H1 (cell line): Measurements from ENCODE around the gene PTDSS2. TPM values are rescaled to one million over a fixed set of nuclear protein-coding genes. Genes with fewer than 3 reads are reported as not detected.

Source experiments
- ATF2 ChIP-seq: IDR thresholded peaks from 2 replicates; pipeline ENCODE4 v1.6.1; 2012; ENCODE audit warnings: low read length, inconsistent platforms
- ATF3 ChIP-seq: IDR thresholded peaks from 2 replicates; pipeline ENCODE4 v1.6.1; 2011; ENCODE audit warnings: low read depth, mild to moderate bottlenecking, low read length; ENCODE audit not compliant: insufficient read depth
- BACH1 ChIP-seq: IDR thresholded peaks from 2 replicates; pipeline ENCODE4 v1.6.1; 2012; ENCODE audit warnings: low read length, improper control_type of control experiment
- BCL11A ChIP-seq, 2 experiments: IDR thresholded peaks; one replicate each; pipeline ENCODE4 v1.6.1; 2011; ENCODE audit warnings: low read depth in 2 of 2, low read length in 2 of 2, mild to moderate bottlenecking in 2 of 2
- CHD2 ChIP-seq: IDR thresholded peaks from 2 replicates; pipeline ENCODE4 v1.6.1; 2012; ENCODE audit warnings: low read length, improper control_type of control experiment
- CTBP2 ChIP-seq: IDR thresholded peaks from 2 replicates; pipeline ENCODE4 v1.7.0; 2011; ENCODE audit warnings: borderline replicate concordance, mild to moderate bottlenecking, moderate library complexity, mixed read lengths, low read length; ENCODE audit not compliant: insufficient read depth, insufficient read length
- EP300 ChIP-seq, 2 experiments: IDR thresholded peaks; 1 replicate in 1 of 2; 2 replicates in 1 of 2; pipeline ENCODE4 v1.6.1; 2011 to 2012; ENCODE audit warnings: low read depth in 2 of 2, low read length in 2 of 2, mild to moderate bottlenecking in 2 of 2, borderline replicate concordance in 1 of 2, inconsistent platforms in 1 of 2, moderate library complexity in 1 of 2
- GABPA ChIP-seq: IDR thresholded peaks from 2 replicates; pipeline ENCODE4 v1.6.1; 2011; ENCODE audit warnings: mild to moderate bottlenecking, low read length, moderate library complexity, borderline replicate concordance; ENCODE audit not compliant: insufficient read depth
- GTF2F1 ChIP-seq: IDR thresholded peaks from 2 replicates; pipeline ENCODE4 v1.6.1; 2012; ENCODE audit warnings: low read depth, low read length, improper control_type of control experiment, borderline replicate concordance
- HDAC6 ChIP-seq: IDR thresholded peaks from one replicate; pipeline ENCODE4 v1.7.1; 2012; ENCODE audit warnings: low read depth, mild to moderate bottlenecking, inconsistent platforms, low read length, moderate library complexity
- KDM1A ChIP-seq: fragments of 200-600, 300-600 bp; sonication (generic); IDR thresholded peaks from 2 replicates; pipeline ENCODE4 v1.7.1; 2016; ENCODE audit warnings: mild to moderate bottlenecking, low read length, borderline replicate concordance
- KDM4A ChIP-seq: IDR thresholded peaks from one replicate; pipeline ENCODE4 v1.7.1; 2012; ENCODE audit warnings: low read depth, mild to moderate bottlenecking, moderate library complexity, low read length, inconsistent platforms; ENCODE audit not compliant: severe bottlenecking
- KDM5A ChIP-seq: fragments of 200-600 bp; IDR thresholded peaks from 2 replicates; pipeline ENCODE4 v1.7.1; 2012; ENCODE audit warnings: mild to moderate bottlenecking, low read length, inconsistent platforms, mixed read lengths
- MAX ChIP-seq: IDR thresholded peaks from 2 replicates; pipeline ENCODE4 v1.6.1; 2012; ENCODE audit warnings: inconsistent platforms
- PHF8 ChIP-seq: fragments of 200-600 bp; sonication (generic); conservative IDR thresholded peaks from 2 replicates; pipeline ENCODE4 v1.7.1; 2012; ENCODE audit warnings: low read depth, mild to moderate bottlenecking, inconsistent platforms, low read length, moderate library complexity
- POLR2AphosphoS5 ChIP-seq: IDR thresholded peaks from 2 replicates; pipeline ENCODE4 v1.6.1; 2011; ENCODE audit warnings: low read depth, low read length
- RBBP5 ChIP-seq: IDR thresholded peaks from 2 replicates; pipeline ENCODE4 v1.7.1; 2012; ENCODE audit warnings: low read depth, mild to moderate bottlenecking, inconsistent platforms, low read length, moderate library complexity, borderline replicate concordance
- SAP30 ChIP-seq: fragments of 300-600 bp; sonication (generic); IDR thresholded peaks from 2 replicates; pipeline ENCODE4 v1.7.1; 2012; ENCODE audit warnings: low read length, moderate library complexity, mild to moderate bottlenecking, inconsistent platforms; ENCODE audit not compliant: insufficient read depth, insufficient replicate concordance
- SP1 ChIP-seq: IDR thresholded peaks from 2 replicates; pipeline ENCODE4 v1.6.1; 2011; ENCODE audit warnings: low read depth, low read length
- TAF1 ChIP-seq: IDR thresholded peaks from 2 replicates; pipeline ENCODE4 v1.6.1; 2011; ENCODE audit warnings: mild to moderate bottlenecking, low read depth, low read length
- ZNF274 ChIP-seq: IDR thresholded peaks from 2 replicates; pipeline ENCODE4 v1.7.0; 2012; ENCODE audit warnings: low read length, borderline replicate concordance; ENCODE audit errors: extremely low read depth
- polyA plus RNA-seq, 7 experiments: library from polyadenylated mRNA; depleted of rRNA in 3 of 7; stranded (reverse) in 5 of 7; unstranded in 2 of 7; fragments of >200 nt in 5 of 7; fragments of 200-250 nt in 2 of 7; gene quantifications; 1 replicate in 5 of 7; 2 replicates in 1 of 7; 4 replicates in 1 of 7; pipeline versions ENCODE4 v1.2.1 to v1.2.3, GENCODE V29; 2011 to 2013; ENCODE audit warnings: missing spikeins in 2 of 7, mixed read lengths in 2 of 7
- total RNA-seq: library from RNA; stranded (reverse); fragmentation: NEBNext Ultra II Directional; extraction: Animal tissue kit (Norgen Biotek cat#: 25700); gene quantifications from 2 replicates; pipeline ENCODE4 v1.2.1, GENCODE V29; 2021

PTDSS2 gene
- total and polyA plus RNA-seq, 2 of the 8 experiments (the other 6 are each of a cell fraction or from before 2014, with no cell fraction given) = 48.7 to 68.2 TPM

GRCh38 chr11:416757-417621, 33.1 kb upstream of the PTDSS2 start (continued):
- TF ChIP-seq PHF8 (peak; percentile 41; the same call in 1 of the 2 replicates), BCL11A (IDR thresholded peaks at IDR 0.05; ENCODE audit: low read depth in 2 of 2, low read length in 2 of 2) (no peak), BACH1 (no peak), POLR2AphosphoS5 (no peak), MAX (peak; percentile 76), SAP30 (no peak), ATF2 (no peak), CHD2 (no peak), HDAC6 (no peak), EP300 (IDR thresholded peaks at IDR 0.05; ENCODE audit: borderline replicate concordance in 1 of 2, low read depth in 2 of 2, low read length in 2 of 2) (no peak), KDM1A (no peak), KDM5A (no peak), ZNF274 (no peak), TAF1 (0 out of 2 replicates have a peak, but pooled peaks have one; percentile 18), CTBP2 (no peak), ATF3 (no peak), RBBP5 (no peak), KDM4A (peak; percentile 11), SP1 (no peak), GTF2F1 (no peak), GABPA (peak; percentile 75)
